H54 (cell line): ENCODE results near the gene KAT2B.
"Not testable (repeated sequence)": the region's sequence is repeated elsewhere in the genome, so short reads cannot be mapped to it uniquely, and the experiment has no call there.

Experiments used
- DNase-seq: peaks from one replicate; pipeline ENCODE4 v3.0.0; 2011; ENCODE audit warnings: low spot score, mixed read lengths; ENCODE audit not compliant: insufficient read length
- FAIRE-seq: peaks from 3 replicates; lab custom pipeline; 2011; peaks lifted over from hg19 to GRCh38; lab: Jason Lieb, UNC
- POLR2A ChIP-seq: IDR thresholded peaks from 2 replicates; pipeline ENCODE4 v1.6.1; 2011; ENCODE audit warnings: low read depth, mild to moderate bottlenecking, low read length

Gene KAT2B

DNA sequence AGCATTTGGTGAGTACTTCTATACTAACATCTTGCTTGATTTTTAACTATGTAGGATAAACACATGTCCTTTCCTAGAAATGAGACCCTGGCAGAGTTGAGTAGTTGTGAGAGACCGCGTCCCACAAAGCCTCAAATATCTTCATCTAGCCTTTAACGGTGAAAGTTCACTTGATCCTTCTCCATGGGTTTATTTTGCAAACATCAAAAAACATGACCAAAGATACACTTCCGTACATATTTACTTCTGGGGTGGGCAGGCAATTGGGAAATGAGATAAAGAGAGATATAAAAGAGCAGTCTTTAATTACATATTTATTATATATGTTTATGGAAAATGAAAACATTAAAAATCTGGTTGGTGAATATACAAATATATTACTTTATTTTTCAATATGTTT, 5.2 kb upstream of the KAT2B start:
- DNase-seq (no peak), FAIRE-seq (no peak)
- no peak for TF ChIP-seq POLR2A

DNA sequence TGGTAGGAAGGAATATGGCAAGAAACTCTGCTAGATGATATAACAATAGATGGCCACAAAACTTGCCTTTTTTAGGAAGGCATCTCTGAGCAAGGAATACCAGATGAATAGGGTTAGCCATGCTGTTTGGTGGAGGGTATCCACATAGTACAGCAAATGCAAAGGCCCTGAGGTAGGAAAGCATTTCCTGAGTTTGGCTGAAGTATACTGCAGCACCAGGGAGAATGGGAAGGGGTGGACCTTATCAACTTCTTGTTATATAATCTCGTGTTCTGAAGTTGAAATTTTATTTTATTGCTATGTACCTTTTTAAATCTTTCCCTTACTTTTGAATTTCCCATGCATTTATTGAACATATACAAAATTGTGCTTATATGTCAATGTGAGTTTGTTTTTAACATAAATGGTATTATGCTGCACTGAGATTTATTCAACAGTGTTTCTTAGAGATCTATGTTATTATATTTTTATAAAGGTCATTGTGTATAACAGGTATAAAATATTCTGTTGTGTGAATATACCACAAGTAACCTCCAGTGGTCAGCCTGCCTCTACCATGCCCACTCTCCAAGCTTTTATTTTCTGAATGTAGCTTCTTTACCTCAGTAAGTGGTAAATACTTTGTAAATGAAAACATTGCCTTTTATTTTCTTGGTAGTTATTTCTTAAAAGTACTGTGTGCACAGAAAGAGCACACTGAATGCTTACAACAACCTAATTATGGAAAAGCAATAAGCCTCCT, 2.8 kb upstream of the KAT2B start:
- FAIRE-seq (no peak), DNase-seq (no peak)
- no peak for TF ChIP-seq POLR2A

GRCh38 chr3:20038699-20039465, 1.4 kb upstream of the KAT2B start:
- peak; percentile 23 for FAIRE-seq
- no peak for DNase-seq
- no peak for TF ChIP-seq POLR2A

DNA sequence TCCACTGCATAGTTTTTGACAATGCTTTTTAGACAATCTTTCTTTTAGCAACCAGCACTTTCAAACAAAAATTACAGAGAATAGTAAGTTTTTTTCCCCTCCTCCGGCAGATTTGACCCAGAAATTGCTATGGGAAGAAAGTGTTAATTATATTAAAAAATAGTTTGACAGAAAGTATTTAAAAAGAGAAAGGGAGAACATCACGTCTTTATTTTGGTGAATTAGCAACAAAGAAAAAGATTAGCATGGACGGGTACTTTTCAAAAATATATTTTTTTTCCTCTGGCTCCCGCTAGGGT, 831 bp upstream of the KAT2B start:
- DNase-seq (no peak), FAIRE-seq (no peak)
- TF ChIP-seq POLR2A = no peak

DNA sequence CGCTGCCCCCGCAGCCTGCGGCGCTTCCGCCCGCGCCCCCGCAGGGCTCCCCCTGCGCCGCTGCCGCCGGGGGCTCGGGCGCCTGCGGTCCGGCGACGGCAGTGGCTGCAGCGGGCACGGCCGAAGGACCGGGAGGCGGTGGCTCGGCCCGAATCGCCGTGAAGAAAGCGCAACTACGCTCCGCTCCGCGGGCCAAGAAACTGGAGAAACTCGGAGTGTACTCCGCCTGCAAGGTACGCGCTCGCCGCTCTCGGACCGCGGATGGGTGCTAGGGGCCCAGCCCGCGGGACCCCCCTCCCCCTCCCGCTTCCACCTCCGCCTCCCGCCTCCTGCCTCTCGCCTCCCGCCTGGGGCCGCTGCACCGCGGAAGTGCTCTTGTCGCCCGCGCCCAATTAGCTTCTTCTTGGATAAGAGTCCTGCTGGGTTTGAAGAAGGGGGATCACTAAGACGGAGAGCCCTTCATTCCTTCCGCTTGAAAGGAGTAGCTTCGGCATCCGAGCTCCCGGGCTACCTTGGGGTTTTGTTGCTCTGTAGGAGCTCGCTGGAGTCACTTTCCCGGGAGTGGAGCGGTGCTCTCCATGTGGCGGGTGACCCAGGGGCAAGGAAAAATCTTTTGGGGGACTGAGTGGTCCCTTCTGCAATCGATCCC, 426 bp downstream of the KAT2B start:
- DNase-seq (peak; percentile 56), FAIRE-seq (no peak)
- peak; percentile 22; the same call in 1 of the 2 replicates for TF ChIP-seq POLR2A

- TF ChIP-seq POLR2A = no peak
- DNase-seq (peak; percentile 63), FAIRE-seq (peak; percentile 53)
Observed at GRCh38 chr3:20041197-20041780, 1.0 kb downstream of the KAT2B start.

DNA sequence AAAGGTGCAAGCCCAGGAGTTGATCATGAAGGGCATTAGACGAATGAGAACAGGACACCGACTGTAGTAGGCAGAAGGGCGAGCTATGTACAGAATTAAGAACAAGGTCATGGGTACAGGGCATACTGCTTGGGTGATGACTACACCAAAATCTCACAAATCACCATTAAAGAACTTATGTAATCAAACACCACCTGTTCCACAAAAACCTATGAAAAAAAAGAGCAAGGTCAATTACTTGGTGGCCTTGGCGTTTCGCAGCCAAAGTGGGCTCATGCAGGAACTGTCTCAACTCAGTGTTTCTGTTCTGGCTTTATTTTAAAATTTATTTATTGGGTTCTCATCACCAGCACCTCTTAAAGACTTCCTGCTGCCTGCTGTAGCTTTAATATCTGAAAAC, 2.1 kb downstream of the KAT2B start:
- DNase-seq (no peak), FAIRE-seq (no peak)
- TF ChIP-seq POLR2A = no peak

- DNase-seq = no peak
- FAIRE-seq = no peak
- no peak for TF ChIP-seq POLR2A
Observed at GRCh38 chr3:20043396-20043795, 3.1 kb downstream of the KAT2B start.

DNA sequence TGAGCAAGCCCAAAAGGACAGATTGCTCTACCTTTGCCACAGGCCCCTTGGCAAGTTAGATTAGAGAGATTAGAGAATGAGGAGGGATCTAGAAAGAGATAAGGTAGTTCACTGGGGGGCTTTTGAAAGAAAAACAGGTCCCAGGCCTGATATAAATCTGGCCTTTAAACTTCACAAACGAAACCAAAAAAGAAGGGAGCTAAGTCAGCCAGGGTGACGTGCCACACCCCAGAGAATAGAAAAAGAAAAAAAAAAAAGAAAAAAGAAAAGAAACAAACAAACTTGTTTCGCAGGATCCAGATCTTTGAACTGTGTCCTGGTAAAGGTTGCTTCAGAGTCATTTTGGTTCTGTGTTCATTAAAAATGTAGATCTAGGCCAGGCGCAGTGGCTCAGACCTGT, 3.6 kb downstream of the KAT2B start:
- no peak for FAIRE-seq
- no peak for TF ChIP-seq POLR2A
- no peak for DNase-seq

GRCh38 chr3:20045141-20045540, 4.9 kb downstream of the KAT2B start:
- not testable (repeated sequence) for FAIRE-seq

GRCh38 chr3:20046556-20046955, 6.3 kb downstream of the KAT2B start:
- no peak for DNase-seq
- FAIRE-seq = no peak
- no peak for TF ChIP-seq POLR2A

More at GRCh38 chr3:20045141-20045540, 4.9 kb downstream of the KAT2B start:
- not testable (repeated sequence) for DNase-seq

DNA sequence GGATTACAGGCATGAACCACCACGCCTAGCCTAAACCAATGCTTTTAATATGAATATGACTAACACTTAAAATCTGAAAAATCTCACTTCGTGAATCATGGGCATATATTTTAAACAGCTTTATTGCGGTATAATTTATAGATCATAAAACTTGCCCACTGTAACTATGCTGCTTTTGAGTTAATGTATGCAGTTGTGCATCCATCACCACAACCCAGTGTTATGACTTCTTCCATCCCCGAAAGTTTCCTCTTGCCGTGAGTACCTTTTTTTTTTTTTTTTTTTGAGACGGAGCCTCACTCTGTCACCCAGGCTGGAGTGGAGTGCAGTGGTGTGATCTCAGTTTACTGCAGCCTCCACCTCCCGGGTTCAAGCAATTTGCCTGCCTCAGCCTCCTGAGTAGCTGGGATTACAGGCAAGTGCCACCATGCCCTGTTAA, 7.1 kb downstream of the KAT2B start:
- no peak for FAIRE-seq

GRCh38 chr3:20047976-20048883, 8.0 kb downstream of the KAT2B start:
- FAIRE-seq (no peak), DNase-seq (no peak)
- no peak for TF ChIP-seq POLR2A

More for the DNA sequence above, 7.1 kb downstream of the KAT2B start:
- DNase-seq = no peak
- TF ChIP-seq POLR2A = no peak
